ENCODE results near the gene EPN2.

Gene EPN2

DNA sequence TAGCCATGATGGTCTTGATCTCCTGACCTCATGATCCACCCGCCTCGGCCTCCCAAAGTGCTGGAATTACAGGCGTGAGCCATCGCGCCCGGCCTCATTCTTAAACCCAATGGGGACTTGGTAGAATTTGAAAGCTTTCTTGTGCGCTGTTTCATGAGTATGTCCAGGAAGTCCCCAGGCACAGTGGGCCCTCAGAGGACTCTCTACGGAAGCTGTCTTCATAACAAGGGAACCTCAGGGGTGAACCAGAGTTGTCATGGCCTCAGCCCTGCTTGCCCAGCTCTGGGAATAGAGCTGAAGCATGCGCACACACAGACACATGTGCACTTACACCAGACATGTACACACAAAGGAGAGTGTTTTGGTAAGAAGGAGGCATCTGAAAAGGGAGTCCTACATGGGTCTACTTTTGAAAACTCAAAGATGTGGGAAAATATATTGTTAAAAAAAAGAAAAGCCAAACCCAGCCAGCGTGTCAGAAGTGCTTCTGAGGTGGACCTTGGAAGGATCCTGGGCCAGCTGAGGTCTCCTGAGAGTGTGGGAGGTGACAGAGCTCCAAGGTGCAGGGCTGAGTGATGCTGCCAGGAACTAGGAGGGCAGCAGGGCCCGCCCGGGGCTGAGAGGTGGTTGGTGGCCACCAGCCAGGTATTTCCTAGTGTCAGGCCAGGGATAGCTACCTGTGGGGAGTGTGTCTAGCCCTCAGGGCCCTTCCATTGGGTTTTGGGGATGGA is 54.6 kb downstream of the EPN2 start:
- no peak for DNase-seq

DNA sequence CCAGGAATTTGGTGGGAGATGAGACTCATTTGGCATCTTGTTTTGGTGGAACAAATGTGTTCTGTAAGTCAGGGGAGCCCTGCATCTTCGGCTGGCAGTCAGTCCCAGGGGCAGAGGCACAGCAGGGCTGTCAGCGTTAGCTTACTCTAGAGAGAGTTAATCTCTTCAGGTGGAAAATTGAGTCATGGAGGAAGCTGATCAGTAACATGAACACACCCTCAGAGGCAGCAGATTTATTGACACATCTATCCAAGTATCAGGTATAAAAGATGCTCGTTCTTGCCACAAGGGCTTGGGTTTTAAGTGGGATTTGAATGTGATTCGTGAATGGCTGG is 55.2 kb downstream of the EPN2 start:
- DNase-seq, result no peak

DNA sequence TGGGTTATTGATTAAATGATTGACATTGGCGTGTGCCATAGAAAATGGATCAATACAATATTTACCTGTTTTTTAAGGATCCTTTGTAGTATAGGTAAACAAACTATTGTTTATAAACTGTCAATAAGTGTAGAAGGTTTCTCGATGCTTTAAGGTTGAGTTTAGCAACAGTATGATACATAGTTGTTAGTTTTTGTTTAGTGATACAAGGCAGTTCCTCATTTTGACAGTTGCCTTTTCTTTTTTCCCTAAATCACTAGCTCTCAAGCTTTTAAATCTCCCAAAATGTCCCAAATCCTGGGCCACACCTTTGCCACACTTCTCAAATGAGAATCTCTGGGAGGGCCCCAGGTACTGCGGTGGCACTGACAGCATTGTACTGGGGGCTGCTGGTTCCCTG is 57.3 kb downstream of the EPN2 start:
- no peak for DNase-seq

DNA sequence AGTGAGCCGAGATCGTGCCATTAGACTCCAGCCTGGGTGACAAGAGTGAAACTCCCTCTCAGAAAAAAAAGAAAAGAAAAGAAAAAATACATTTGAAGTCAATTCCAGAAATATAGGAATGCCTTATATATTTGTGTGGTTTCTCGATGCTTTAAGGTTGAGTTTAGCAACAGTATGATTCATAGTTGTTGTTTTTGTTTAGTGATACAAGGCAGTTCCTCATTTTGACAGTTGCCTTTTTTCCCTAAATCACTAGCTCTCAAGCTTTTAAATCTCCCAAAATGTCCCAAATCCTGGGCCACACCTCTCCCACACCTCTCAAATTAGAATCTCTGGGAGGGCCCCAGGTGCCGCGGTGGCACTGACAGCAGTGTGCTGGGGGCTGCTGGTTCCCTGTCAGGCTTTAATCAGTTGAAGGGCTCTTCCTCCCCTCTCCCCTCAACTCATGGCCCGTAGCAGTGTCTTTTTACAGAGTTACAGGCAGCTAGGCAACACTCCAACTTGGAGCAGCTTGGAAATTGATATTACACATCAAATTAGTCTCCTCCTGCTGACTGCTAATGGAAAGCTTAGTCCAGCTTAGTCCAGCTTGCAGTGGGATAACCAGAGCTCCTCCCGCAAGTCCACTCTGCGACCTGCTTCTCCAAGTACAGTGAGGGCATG is 58.4 kb downstream of the EPN2 start:
- no peak for DNase-seq

DNA sequence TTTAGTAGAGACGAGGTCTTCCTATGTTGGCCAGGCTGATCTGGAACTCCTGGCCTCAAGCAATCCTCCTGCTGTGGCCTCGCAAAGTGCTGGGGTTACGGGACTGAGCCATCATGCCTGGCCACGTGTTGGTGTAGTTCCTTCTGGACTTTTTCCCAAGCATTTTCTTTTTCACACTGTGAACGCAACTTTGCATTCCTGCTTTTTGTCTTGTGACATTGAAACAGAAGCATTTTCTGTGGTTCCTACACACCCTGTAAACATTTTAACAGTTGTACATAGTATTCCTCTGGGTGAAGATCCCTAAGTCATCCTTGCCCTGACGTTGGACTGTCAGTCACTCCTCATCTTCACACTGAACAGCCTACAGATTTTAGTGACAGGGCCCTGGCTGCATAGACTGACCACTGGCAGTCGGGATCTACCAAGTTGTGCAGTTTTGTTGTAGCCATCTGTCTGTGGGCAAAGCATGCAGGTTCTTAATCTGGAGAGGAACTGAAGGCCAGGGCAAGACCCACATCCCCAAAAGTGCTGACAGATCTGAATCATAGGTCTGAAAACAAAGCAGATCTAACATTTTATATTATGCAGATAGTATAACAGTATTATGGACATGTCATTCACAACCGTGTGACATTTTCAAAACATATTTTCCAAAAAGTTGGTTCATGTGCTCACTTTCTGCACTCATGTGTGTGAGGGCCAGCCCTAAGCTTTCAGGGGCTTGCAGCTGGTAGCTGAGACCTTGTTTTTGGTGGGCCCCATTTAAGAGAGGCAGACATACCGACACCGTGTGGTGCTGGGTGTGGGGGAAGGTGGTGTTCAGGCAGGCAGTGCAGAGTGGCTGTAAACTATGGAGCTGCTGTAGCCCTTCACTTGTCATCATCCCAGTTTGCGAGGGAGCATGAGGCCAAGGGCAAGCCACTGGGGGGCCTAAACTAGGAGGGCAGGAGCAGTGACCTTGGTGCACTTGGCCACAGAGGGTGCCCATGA is 59.9 kb downstream of the EPN2 start:
- DNase-seq, result no peak

DNA sequence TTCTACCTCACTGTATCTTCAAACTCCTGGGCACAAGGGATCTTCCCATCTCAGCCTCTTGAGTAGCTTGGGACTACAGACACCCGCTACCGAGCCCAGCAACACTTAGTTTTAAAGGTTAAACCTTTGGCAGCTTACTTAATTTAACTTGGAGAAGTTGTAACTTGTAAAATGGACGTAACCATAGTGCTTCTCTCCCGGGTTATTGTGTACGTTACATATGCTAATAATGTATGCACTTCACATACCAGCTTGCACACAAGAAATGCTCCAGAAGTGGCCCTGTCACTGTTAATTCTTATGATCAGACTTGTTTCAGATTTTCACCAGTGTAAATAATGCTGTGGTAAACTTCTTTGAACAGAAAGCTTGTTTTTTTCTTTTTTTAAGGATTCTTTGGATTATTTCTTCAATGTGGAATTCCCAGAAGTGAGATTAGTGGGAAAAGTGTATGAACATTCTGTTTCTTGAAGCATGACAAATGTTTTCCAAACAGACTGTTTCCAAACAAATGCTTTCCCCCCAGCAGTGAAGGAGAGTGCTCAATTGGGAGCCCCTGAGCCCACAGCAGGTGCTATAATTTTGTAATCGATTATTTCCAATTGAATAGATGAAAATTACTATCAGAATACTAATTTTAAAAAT is 61.5 kb downstream of the EPN2 start:
- no peak for DNase-seq

DNA sequence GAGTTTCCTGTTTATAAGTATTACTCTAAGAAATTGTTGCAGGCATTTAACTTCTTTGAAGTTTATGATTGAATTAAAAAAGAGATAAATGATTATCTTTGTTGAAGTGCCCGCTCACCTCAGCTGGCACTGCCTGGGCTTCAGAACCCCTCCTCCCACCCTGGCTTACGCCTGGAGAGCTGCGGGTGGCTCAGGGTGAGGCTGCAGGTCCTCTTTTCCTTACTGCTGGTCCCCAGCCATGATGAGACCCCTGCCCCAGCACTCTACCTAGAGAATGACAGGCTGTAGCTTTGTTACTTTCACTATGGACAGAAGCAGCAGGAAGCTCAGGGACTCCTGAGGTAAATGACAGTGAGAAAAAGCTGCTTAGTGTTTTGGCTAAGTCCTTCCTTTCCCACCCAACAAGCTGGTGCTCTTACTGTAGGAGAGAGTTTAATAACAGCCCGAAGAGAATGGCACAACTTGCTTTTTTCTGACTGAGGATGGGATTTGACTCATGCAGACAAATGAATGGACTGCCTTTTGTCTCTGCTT is 62.1 kb downstream of the EPN2 start:
- no peak for DNase-seq

DNA sequence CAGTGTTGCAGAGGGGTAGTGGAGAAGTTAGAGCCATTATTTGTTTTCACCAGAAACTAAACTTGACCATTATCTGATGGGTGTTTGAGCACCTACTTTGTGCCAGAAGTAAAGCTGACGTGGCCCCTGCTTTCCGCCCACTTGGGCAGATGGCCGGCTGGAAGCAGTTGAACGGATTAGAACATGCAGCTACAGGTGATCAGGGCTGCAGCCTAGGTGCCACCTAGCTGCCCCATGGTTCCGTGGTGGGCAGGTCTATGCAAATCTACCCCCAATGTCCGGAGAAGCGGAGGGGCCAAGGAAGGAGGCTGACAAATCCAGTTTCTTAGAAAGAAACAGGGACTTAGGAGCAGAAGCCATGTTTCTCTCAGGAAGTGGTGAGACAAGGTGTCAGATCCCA is 62.7 kb downstream of the EPN2 start:
- no peak for DNase-seq

DNA sequence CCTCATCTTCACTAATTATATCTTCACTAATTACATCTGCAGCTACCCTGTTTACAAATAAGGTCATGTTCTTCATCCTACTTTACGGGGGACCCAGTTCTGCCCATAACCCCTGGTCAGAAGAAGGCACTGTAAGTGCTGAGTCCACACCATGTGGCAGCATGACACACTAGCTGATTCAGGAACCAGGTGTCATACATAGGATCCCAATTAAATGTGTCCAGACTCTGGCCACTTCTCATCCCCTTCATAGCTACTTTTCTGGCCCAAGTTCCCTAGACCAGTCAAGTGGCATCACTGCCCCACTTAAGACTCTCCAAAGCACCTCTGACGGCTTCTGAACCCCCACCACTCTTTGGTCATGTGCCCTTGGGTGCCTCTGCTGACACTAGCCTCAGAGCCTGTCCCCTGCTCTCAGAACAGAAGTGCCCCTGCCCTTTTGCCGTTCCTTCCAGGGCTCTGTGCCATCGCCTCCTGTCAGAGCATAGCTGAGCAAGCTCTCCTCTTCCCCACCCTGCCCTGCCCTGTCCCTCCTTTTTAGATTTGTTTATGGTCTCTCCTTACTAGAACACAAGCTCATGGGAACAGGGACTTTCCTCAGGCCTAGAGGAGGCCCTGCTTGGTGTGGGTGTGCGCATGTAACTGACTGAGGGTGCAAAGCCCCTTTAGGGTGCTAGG is 64.2 kb downstream of the EPN2 start:
- no peak for DNase-seq

DNA sequence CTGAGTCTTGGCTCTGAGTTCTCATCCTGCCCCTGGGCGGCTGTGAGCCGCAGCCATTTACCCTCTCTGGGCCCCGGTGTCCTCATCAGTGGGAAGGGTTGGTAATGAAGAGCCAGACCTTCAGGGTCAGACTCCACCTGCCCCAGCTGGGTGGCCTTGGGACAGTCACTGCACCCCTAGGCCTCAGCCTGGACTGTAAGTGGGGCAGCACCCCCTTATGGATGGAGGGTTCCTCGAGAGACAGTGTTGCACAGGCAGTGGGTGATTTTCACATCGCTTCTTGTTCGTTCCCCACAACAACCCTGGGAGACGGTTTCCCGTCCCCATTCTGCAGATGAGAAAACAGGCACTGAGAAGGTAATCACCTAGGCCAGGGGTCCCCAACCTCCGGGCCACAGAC is 64.8 kb downstream of the EPN2 start:
- DNase-seq, result no peak

DNA sequence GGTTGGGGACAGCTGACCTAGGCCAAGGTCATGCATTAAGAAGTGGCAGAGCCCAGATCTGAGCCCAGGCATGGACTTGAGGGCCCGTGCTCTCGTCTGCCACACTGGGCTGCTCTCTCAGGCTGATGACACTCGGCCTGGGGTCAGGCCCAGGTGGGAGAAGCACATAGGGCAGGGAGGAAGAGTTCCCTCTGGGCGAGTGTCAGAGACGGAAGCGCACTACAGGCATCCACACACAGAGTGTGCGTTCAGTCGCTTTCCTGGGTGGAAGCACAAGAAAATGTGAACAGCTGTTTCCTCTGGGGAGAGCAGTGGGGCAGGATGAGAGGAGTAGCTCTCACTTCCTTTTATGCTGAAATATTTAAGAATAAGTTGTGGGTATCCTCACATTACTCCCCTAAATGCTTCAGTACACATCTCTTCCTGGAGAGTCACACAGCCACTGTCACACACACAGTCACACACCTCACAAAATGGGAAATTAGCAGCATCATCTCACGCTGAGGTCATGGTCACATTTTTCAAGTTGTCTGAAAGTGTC is 65.7 kb downstream of the EPN2 start:
- no peak for DNase-seq

DNA sequence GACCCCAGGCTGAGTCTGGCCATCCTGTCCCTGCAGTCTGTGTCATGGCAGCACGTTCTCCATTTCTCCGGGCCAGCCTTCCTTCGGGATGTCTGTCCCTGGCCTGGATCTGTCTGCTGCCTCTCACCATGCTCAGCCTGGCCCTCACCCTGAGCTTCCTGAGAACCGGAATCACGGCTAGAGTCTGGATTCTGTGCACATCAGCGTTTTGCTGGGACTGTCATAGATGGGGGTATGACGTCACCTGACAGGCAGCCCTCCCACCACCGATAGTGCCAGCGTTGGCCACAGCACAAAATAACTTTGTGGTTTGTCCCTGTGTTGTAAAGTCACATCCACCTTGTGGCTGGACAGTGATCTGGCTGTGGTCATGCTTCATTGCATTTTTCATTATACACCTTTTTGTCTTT is 66.2 kb downstream of the EPN2 start:
- peak in 1 of 56 donors; percentile 37 for DNase-seq

DNA sequence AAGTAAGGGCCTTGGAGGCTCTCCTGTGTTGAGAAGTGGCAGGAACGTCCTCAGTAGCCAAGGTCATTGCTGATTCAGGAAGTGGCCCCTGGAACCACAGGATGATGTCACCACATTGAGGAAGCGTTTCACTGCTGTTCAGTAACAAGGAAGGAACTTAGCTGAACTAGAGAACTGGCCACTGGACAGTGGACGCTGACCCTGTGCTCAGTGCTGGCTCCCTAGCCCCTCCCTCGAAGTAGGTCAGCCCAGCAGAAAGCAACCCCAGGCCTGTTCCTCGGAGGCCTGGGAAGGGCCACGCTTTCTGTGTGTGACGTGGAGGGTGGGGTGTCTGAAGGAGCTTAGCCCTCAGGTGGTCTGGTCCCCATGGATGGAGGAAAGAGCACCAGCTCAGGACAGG is 67.0 kb downstream of the EPN2 start:
- peak in 22 of 56 donors; percentile 17 to 68 (median 41) for DNase-seq

DNA sequence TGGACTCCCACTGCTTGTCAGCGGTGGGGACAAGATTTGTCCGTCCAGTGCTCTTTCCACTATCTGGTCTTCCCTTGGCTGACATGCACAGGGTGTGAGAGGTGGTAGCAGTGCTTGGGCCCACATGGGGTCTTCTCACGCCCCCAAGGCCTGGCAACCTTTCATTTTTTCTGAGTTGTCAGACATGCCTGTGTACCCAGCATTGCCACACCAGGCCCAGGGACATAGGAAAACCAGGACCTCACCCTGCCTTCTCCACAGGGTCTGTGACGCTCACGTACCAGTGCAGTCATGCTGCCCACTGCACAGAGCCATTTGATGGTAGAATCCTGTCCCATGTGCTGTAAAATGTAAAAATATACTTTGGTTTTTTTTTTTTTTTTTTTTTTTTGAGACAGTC is 67.6 kb downstream of the EPN2 start:
- DNase-seq, result no peak

DNA sequence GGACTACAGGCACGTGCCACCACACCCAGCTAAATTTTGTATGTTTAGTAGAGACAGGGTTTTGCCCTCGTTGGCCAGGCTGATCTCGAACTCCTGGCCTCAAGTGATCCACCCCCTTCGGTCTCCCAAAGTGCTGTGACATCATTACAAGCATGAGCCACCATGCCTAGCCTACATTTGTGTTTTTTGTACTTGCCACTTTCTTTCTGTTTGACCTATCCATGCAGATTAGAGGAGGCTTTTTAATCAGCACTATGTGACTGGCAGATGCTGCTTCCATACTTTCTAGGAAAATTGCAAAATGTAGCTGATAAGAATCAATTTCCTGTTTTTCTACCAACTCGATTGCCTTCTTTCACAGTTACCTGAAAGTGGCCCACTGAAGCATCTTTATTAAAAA is 68.1 kb downstream of the EPN2 start:
- DNase-seq, result no peak

DNA sequence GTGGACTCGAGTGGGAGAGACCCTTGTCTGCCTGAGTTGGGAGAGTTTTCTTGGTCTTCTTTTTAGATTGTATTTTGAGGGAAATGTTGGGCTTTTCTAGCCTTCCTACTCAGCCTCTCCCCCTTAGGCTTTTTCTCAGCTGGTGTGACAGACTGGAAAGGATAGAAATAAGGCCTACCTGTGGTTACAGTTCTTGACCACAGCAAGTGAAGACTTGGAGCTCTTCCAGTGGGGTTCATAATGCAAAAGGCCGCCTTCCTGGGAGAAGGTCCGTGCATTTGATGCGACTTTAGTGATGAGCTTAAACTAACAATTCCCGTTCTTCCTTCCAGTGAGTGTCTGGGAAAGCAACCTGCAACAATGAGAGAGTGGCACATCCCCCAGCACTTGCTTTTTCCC is 68.6 kb downstream of the EPN2 start:
- DNase-seq, result no peak

DNA sequence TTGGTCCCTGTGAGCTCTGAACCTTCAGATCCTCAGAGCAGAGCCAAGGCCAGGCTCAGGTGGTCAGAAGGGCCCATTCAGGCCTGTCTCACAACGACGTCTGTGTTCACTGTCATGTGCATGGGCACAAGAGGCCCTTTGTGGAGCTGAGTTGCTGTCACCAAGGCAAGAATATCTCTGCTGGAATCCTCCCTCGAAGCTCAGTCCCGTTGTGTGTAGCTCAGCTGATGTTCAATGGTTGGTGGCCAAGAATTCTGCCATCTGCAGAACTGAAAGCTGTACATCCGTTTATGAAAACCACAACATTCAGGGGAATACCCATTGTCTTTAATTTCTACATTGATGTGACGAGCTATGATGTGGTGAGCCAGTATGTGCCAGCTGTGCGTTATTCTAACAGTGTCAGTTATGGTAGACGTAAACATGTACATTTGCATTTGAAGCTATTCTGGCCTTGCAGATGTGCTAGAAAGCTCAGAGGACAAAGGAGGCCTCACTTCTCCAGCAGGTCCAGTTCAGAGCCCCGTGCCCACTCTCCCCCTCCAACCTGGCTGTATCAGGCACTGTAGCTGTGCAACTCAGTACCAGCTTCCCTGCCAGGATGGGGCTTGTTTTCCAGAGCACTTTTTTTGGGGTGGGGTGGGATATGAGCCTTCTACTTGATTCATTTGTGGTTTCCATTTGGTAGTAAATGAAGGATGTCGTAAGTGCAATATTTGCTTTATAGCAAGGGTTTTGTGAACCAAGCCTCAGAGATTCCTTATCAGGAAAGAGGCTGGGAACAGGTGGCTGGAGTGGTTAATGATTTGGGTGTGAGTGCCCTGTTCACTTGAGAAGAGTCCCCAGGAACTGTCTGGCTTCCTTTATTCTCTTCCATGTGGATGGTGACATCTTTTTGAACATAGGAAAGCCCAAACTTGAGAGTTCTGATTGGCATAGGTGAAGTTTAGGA is 69.3 kb downstream of the EPN2 start:
- peak in 54 of 56 donors; percentile 31 to 96 (median 83) for DNase-seq

DNA sequence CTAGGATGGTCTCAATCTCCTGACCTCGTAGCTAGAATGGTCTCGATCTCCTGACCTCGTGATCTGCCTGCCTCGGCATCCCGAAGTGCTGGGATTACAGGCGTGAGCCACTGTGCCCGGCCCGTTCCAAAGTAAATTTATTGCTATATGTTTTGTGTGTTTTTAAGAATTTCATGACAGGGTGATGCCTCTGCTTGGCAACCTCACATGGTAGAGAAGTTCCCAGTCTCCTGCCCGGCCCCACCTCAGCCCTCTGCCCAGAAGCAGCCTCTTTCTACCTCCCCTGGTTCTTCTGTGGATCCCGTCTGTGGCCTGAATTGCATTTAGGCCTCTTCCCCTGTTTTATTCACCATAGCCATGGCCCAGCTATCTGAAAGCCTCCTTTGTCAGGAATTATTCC is 70.4 kb downstream of the EPN2 start:
- no peak for DNase-seq

DNA sequence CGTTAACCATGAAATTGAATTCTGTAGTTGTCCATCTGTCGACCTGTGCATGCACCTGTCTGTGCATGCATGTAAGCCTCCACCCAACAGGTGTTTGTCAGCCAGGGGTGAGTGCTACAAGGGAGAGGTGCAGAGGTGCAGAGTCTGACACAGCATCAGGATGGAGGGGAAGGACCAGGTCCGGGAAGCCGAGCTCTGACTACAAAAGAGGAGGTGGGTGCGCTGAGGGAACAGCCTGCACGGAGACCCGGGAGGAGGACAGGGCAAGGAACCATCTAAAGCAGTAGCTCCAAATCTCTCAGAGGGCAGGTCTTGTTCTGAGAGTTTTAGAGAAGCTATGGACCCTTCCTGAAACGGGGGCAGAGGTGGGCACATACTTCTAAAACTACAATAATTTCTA is 71.2 kb downstream of the EPN2 start:
- DNase-seq, result no peak
